H1 (cell line): ENCODE measurements around the gene TWF2. TPM values are rescaled to one million over a fixed set of nuclear protein-coding genes. Genes with fewer than 3 reads are reported as not detected.

ENCODE experiments used
- HDAC2 ChIP-seq, 2 experiments: fragments of 300-600 bp in 1 of 2; sonication (generic) in 1 of 2; IDR thresholded peaks; 2 replicates each; pipeline ENCODE4 v1.6.1; 2011 to 2012; ENCODE audit warnings: low read depth in 2 of 2, low read length in 2 of 2, mild to moderate bottlenecking in 2 of 2, moderate library complexity in 2 of 2, borderline replicate concordance in 1 of 2, inconsistent platforms in 1 of 2
- POLR2AphosphoS5 ChIP-seq: IDR thresholded peaks from 2 replicates; pipeline ENCODE4 v1.6.1; 2011; ENCODE audit warnings: low read depth, low read length
- RBBP5 ChIP-seq: IDR thresholded peaks from 2 replicates; pipeline ENCODE4 v1.7.1; 2012; ENCODE audit warnings: low read depth, mild to moderate bottlenecking, inconsistent platforms, low read length, moderate library complexity, borderline replicate concordance
- RXRA ChIP-seq: IDR thresholded peaks from 2 replicates; pipeline ENCODE4 v1.6.1; 2011; ENCODE audit warnings: low read depth, mild to moderate bottlenecking, low read length, moderate library complexity; ENCODE audit not compliant: insufficient read depth
- polyA plus RNA-seq, 7 experiments: library from polyadenylated mRNA; depleted of rRNA in 3 of 7; stranded (reverse) in 5 of 7; unstranded in 2 of 7; fragments of >200 nt in 5 of 7; fragments of 200-250 nt in 2 of 7; gene quantifications; 1 replicate in 5 of 7; 2 replicates in 1 of 7; 4 replicates in 1 of 7; pipeline versions ENCODE4 v1.2.1 to v1.2.3, GENCODE V29; 2011 to 2013; ENCODE audit warnings: missing spikeins in 2 of 7, mixed read lengths in 2 of 7
- total RNA-seq: library from RNA; stranded (reverse); fragmentation: NEBNext Ultra II Directional; extraction: Animal tissue kit (Norgen Biotek cat#: 25700); gene quantifications from 2 replicates; pipeline ENCODE4 v1.2.1, GENCODE V29; 2021
- TF ChIP-seq, protein P1 (sequence below): fragments of 300-600 bp; sonication (generic); IDR thresholded peaks from 2 replicates; pipeline ENCODE4 v1.7.1; 2012; ENCODE audit warnings: low read length, moderate library complexity, mild to moderate bottlenecking, inconsistent platforms; ENCODE audit not compliant: insufficient replicate concordance

The TWF2 gene
- total and polyA plus RNA-seq, 2 of the 8 experiments (the other 6 are each of a cell fraction or from before 2014, with no cell fraction given), result 65.2 to 90.4 TPM

DNA sequence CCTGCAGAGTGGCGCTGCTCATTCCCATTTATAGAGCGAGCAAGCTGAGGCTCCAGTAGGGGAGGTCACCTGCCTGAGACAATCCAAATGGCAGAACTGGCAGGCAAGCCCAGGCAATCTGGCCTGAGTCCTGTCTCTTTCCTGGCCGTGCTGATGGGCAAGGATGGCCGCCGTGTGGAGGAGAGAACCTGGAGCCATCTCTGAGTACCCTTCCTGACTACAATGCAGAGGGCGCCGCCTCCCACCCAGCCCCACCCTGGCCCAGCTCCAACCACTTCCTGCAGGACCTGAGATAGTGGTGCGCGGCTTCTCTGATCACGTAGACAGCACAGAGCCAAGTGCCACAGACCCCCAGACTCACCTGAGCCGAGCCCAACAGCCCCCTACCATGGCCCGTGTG lies 20.5 kb downstream of the TWF2 start (continued):
- TF ChIP-seq, protein P1, sequence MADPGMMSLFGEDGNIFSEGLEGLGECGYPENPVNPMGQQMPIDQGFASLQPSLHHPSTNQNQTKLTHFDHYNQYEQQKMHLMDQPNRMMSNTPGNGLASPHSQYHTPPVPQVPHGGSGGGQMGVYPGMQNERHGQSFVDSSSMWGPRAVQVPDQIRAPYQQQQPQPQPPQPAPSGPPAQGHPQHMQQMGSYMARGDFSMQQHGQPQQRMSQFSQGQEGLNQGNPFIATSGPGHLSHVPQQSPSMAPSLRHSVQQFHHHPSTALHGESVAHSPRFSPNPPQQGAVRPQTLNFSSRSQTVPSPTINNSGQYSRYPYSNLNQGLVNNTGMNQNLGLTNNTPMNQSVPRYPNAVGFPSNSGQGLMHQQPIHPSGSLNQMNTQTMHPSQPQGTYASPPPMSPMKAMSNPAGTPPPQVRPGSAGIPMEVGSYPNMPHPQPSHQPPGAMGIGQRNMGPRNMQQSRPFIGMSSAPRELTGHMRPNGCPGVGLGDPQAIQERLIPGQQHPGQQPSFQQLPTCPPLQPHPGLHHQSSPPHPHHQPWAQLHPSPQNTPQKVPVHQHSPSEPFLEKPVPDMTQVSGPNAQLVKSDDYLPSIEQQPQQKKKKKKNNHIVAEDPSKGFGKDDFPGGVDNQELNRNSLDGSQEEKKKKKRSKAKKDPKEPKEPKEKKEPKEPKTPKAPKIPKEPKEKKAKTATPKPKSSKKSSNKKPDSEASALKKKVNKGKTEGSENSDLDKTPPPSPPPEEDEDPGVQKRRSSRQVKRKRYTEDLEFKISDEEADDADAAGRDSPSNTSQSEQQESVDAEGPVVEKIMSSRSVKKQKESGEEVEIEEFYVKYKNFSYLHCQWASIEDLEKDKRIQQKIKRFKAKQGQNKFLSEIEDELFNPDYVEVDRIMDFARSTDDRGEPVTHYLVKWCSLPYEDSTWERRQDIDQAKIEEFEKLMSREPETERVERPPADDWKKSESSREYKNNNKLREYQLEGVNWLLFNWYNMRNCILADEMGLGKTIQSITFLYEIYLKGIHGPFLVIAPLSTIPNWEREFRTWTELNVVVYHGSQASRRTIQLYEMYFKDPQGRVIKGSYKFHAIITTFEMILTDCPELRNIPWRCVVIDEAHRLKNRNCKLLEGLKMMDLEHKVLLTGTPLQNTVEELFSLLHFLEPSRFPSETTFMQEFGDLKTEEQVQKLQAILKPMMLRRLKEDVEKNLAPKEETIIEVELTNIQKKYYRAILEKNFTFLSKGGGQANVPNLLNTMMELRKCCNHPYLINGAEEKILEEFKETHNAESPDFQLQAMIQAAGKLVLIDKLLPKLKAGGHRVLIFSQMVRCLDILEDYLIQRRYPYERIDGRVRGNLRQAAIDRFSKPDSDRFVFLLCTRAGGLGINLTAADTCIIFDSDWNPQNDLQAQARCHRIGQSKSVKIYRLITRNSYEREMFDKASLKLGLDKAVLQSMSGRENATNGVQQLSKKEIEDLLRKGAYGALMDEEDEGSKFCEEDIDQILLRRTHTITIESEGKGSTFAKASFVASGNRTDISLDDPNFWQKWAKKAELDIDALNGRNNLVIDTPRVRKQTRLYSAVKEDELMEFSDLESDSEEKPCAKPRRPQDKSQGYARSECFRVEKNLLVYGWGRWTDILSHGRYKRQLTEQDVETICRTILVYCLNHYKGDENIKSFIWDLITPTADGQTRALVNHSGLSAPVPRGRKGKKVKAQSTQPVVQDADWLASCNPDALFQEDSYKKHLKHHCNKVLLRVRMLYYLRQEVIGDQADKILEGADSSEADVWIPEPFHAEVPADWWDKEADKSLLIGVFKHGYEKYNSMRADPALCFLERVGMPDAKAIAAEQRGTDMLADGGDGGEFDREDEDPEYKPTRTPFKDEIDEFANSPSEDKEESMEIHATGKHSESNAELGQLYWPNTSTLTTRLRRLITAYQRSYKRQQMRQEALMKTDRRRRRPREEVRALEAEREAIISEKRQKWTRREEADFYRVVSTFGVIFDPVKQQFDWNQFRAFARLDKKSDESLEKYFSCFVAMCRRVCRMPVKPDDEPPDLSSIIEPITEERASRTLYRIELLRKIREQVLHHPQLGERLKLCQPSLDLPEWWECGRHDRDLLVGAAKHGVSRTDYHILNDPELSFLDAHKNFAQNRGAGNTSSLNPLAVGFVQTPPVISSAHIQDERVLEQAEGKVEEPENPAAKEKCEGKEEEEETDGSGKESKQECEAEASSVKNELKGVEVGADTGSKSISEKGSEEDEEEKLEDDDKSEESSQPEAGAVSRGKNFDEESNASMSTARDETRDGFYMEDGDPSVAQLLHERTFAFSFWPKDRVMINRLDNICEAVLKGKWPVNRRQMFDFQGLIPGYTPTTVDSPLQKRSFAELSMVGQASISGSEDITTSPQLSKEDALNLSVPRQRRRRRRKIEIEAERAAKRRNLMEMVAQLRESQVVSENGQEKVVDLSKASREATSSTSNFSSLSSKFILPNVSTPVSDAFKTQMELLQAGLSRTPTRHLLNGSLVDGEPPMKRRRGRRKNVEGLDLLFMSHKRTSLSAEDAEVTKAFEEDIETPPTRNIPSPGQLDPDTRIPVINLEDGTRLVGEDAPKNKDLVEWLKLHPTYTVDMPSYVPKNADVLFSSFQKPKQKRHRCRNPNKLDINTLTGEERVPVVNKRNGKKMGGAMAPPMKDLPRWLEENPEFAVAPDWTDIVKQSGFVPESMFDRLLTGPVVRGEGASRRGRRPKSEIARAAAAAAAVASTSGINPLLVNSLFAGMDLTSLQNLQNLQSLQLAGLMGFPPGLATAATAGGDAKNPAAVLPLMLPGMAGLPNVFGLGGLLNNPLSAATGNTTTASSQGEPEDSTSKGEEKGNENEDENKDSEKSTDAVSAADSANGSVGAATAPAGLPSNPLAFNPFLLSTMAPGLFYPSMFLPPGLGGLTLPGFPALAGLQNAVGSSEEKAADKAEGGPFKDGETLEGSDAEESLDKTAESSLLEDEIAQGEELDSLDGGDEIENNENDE, result no peak
- TF ChIP-seq POLR2AphosphoS5 (no peak), RXRA (no peak), HDAC2 (IDR thresholded peaks at IDR 0.05; ENCODE audit: borderline replicate concordance in 1 of 2, low read depth in 2 of 2, low read length in 2 of 2) (no peak), RBBP5 (no peak)
